A673 (cell line): Measurements from ENCODE around the gene FBLN1.

Experiments used
- EZH2 ChIP-seq: fragments of 200-600 bp; sonication (generic); IDR thresholded peaks from 2 replicates; pipeline ENCODE4 v1.6.1; 2017; ENCODE audit warnings: borderline replicate concordance, low read depth, mild to moderate bottlenecking, mixed read lengths, antibody characterized with exemption, low read length; ENCODE audit not compliant: poor library complexity, severe bottlenecking
- TF ChIP-seq, protein P1 (sequence below): fragments of 300-800, 200-600 bp; sonication (generic); conservative IDR thresholded peaks from 2 replicates; pipeline ENCODE4 v1.5.1; 2017; ENCODE audit warnings: low read depth, mild to moderate bottlenecking, antibody characterized with exemption, low read length, moderate library complexity, mixed read lengths

DNA sequence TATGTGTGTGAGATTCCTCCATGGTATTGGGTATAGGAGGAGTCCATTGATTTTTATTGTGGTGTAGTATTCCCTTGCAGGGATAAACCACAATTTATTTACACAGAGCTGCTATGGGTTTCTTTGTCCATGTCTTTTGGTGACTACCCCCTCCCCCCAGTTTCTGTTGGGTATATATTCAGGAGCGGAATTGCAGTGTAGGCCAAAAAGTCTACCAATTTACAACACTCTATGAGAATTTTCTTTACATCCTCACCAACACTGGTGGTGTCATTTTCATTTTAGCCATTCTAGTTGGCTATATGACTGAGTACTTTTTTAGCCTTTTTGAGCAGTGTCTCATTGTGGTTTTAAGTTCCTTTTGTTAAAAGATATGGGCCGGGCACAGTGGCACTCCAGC, 113.7 kb downstream of the FBLN1 start:
- TF ChIP-seq, protein P1, sequence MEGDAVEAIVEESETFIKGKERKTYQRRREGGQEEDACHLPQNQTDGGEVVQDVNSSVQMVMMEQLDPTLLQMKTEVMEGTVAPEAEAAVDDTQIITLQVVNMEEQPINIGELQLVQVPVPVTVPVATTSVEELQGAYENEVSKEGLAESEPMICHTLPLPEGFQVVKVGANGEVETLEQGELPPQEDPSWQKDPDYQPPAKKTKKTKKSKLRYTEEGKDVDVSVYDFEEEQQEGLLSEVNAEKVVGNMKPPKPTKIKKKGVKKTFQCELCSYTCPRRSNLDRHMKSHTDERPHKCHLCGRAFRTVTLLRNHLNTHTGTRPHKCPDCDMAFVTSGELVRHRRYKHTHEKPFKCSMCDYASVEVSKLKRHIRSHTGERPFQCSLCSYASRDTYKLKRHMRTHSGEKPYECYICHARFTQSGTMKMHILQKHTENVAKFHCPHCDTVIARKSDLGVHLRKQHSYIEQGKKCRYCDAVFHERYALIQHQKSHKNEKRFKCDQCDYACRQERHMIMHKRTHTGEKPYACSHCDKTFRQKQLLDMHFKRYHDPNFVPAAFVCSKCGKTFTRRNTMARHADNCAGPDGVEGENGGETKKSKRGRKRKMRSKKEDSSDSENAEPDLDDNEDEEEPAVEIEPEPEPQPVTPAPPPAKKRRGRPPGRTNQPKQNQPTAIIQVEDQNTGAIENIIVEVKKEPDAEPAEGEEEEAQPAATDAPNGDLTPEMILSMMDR = no peak
- TF ChIP-seq EZH2 = no peak
